ENCODE data around the gene ADAT3.

The ADAT3 gene

GRCh38 chr19:1942078-1942933 is 37.1 kb downstream of the ADAT3 start:
- Histone ChIP-seq H3K4me3 (ENCODE audit: low read length) (peak overlapping the region; percentile 76), H3K27ac (ENCODE audit: low read length) (peak overlapping the region; percentile 77), H2AFZ (ENCODE audit: low read length) (peak overlapping the region; percentile 46), H3K79me2 (ENCODE audit: low read length) (peaks cover 59% of the 10 kb centered on the region), H3F3A (ENCODE audit: insufficient read depth, low read length) (peaks cover 28% of the 10 kb centered on the region), H3K27me3 (replicated peaks; ENCODE audit: insufficient read depth, low read length) (no peaks in the 10 kb centered on the region), H3K36me3 (replicated peaks; ENCODE audit: insufficient read depth, low read length) (peaks cover 2% of the 10 kb centered on the region; the same call in 1 of the 2 replicates), H3K4me2 (ENCODE audit: low read depth, low read length) (peak overlapping the region; percentile 99), H3K9me3 (replicated peaks; ENCODE audit: insufficient read depth, low read length) (no peaks in the 10 kb centered on the region), H3K9me2 (replicated peaks; ENCODE audit: insufficient read depth, low read length) (no peaks in the 10 kb centered on the region), H4K20me1 (ENCODE audit: insufficient read depth, low read length) (peaks cover 30% of the 10 kb centered on the region), H3K9ac (ENCODE audit: low read length) (peak overlapping the region; percentile 76), H3K4me1 (ENCODE audit: low read length) (peaks cover 17% of the 10 kb centered on the region)
- DNase-seq, result peak; percentile 81
- TF ChIP-seq CTCF (IDR thresholded peaks at IDR 0.05; ENCODE audit: low read length) (peak; percentile 14), EZH2phosphoT487 (IDR thresholded peaks at IDR 0.05; ENCODE audit: low read length) (no peak), EZH2 (optimal IDR thresholded peaks at IDR 0.05; ENCODE audit: low read depth, low read length) (no peak)

- H3K27me3 ChIP-seq (replicated peaks; ENCODE audit: insufficient read depth, low read length), result no peaks in the 10 kb centered on the region
- H4K20me1 ChIP-seq (ENCODE audit: insufficient read depth, low read length), result peaks cover 34% of the 10 kb centered on the region
- H2AFZ ChIP-seq (ENCODE audit: low read length), result no peak overlapping the region
- H3K27ac ChIP-seq (ENCODE audit: low read length), result peak overlapping the region; percentile 77; the same call in 1 of the 2 replicates
- peak overlapping the region; percentile 76 for H3K4me3 ChIP-seq (ENCODE audit: low read length)
- peaks cover 17% of the 10 kb centered on the region for H3K4me1 ChIP-seq (ENCODE audit: low read length)
- no peak for DNase-seq
- H3K9ac ChIP-seq (ENCODE audit: low read length), result peak overlapping the region; percentile 76
- no peaks in the 10 kb centered on the region for H3K9me3 ChIP-seq (replicated peaks; ENCODE audit: insufficient read depth, low read length)
- no peaks in the 10 kb centered on the region for H3K9me2 ChIP-seq (replicated peaks; ENCODE audit: insufficient read depth, low read length)
- H3K4me2 ChIP-seq (ENCODE audit: low read depth, low read length), result peak overlapping the region; percentile 99
- H3F3A ChIP-seq (ENCODE audit: insufficient read depth, low read length), result peaks cover 28% of the 10 kb centered on the region
- peaks cover 67% of the 10 kb centered on the region for H3K79me2 ChIP-seq (ENCODE audit: low read length)
- H3K36me3 ChIP-seq (replicated peaks; ENCODE audit: insufficient read depth, low read length), result peaks cover 2% of the 10 kb centered on the region; the same call in 1 of the 2 replicates
- TF ChIP-seq CTCF (IDR thresholded peaks at IDR 0.05; ENCODE audit: low read length) (no peak), EZH2 (optimal IDR thresholded peaks at IDR 0.05; ENCODE audit: low read depth, low read length) (no peak), EZH2phosphoT487 (IDR thresholded peaks at IDR 0.05; ENCODE audit: low read length) (no peak)
Measured at GRCh38 chr19:1942934-1943555, 37.8 kb downstream of the ADAT3 start.

- DNase-seq, result no peak
- Histone ChIP-seq H3K9me3 (replicated peaks; ENCODE audit: insufficient read depth, low read length) (no peaks in the 10 kb centered on the region), H3K79me2 (ENCODE audit: low read length) (peaks cover 73% of the 10 kb centered on the region), H3F3A (ENCODE audit: insufficient read depth, low read length) (peaks cover 28% of the 10 kb centered on the region), H3K27ac (ENCODE audit: low read length) (no peak overlapping the region), H3K27me3 (replicated peaks; ENCODE audit: insufficient read depth, low read length) (no peaks in the 10 kb centered on the region), H3K9ac (ENCODE audit: low read length) (no peak overlapping the region), H3K4me3 (ENCODE audit: low read length) (peak overlapping the region; percentile 76; the same call in 1 of the 2 replicates), H4K20me1 (ENCODE audit: insufficient read depth, low read length) (peaks cover 37% of the 10 kb centered on the region), H3K4me2 (ENCODE audit: low read depth, low read length) (peak overlapping the region; percentile 99; the same call in 1 of the 2 replicates), H2AFZ (ENCODE audit: low read length) (no peak overlapping the region), H3K9me2 (replicated peaks; ENCODE audit: insufficient read depth, low read length) (no peaks in the 10 kb centered on the region), H3K36me3 (replicated peaks; ENCODE audit: insufficient read depth, low read length) (peaks cover 2% of the 10 kb centered on the region; the same call in 1 of the 2 replicates), H3K4me1 (ENCODE audit: low read length) (peaks cover 17% of the 10 kb centered on the region)
- TF ChIP-seq EZH2 (optimal IDR thresholded peaks at IDR 0.05; ENCODE audit: low read depth, low read length), result no peak
- TF ChIP-seq CTCF (IDR thresholded peaks at IDR 0.05; ENCODE audit: low read length), result no peak
- TF ChIP-seq EZH2phosphoT487 (IDR thresholded peaks at IDR 0.05; ENCODE audit: low read length), result no peak
Measured at GRCh38 chr19:1943661-1944087, 38.5 kb downstream of the ADAT3 start.
